Measurements from ENCODE around the gene STON2. TPM values are rescaled to one million over a fixed set of nuclear protein-coding genes. Genes with fewer than 3 reads are reported as not detected.

The STON2 gene
- total RNA-seq, 1 donor from 2014 or later: 91.9 TPM

GRCh38 chr14:81332725-81333124 is 67.4 kb downstream of the STON2 start:
- DNase-seq (ENCODE audit: low read depth): no peak

GRCh38 chr14:81331229-81332021 is 68.7 kb downstream of the STON2 start:
- DNase-seq (ENCODE audit: low read depth): no peak

- DNase-seq (ENCODE audit: low read depth): peak; percentile 86
Measured at GRCh38 chr14:81330619-81331122, 69.5 kb downstream of the STON2 start.

GRCh38 chr14:81329640-81330381 is 70.3 kb downstream of the STON2 start:
- peak; percentile 32 for DNase-seq (ENCODE audit: low read depth)

GRCh38 chr14:81326451-81326850 is 73.7 kb downstream of the STON2 start:
- DNase-seq (ENCODE audit: low read depth): no peak

- peak; percentile 80 for DNase-seq (ENCODE audit: low read depth)
Measured at GRCh38 chr14:81324011-81324410, 76.1 kb downstream of the STON2 start.

GRCh38 chr14:81323093-81323492 is 77.0 kb downstream of the STON2 start:
- no peak for DNase-seq (ENCODE audit: low read depth)

GRCh38 chr14:81319946-81320345 is 80.2 kb downstream of the STON2 start:
- DNase-seq (ENCODE audit: low read depth): no peak

GRCh38 chr14:81319314-81319713 is 80.8 kb downstream of the STON2 start:
- no peak for DNase-seq (ENCODE audit: low read depth)

GRCh38 chr14:81315341-81315740 is 84.8 kb downstream of the STON2 start:
- DNase-seq (ENCODE audit: low read depth): peak; percentile 15

- no peak for DNase-seq (ENCODE audit: low read depth)
Measured at GRCh38 chr14:81314443-81315175, 85.5 kb downstream of the STON2 start.

GRCh38 chr14:81313775-81314429 is 86.2 kb downstream of the STON2 start:
- DNase-seq (ENCODE audit: low read depth): peak; percentile 96

- DNase-seq (ENCODE audit: low read depth): no peak
Measured at GRCh38 chr14:81313200-81313599, 86.9 kb downstream of the STON2 start.

- DNase-seq (ENCODE audit: low read depth): no peak
Measured at GRCh38 chr14:81312289-81312876, 87.7 kb downstream of the STON2 start.

- peak; percentile 18 for DNase-seq (ENCODE audit: low read depth)
Measured at GRCh38 chr14:81311778-81312177, 88.3 kb downstream of the STON2 start.

GRCh38 chr14:81311141-81311540 is 89.0 kb downstream of the STON2 start:
- DNase-seq (ENCODE audit: low read depth): no peak

- DNase-seq (ENCODE audit: low read depth): no peak
Measured at GRCh38 chr14:81310606-81311005, 89.5 kb downstream of the STON2 start.

- no peak for DNase-seq (ENCODE audit: low read depth)
Measured at GRCh38 chr14:81309511-81309910, 90.6 kb downstream of the STON2 start.

- DNase-seq (ENCODE audit: low read depth): no peak
Measured at GRCh38 chr14:81305743-81306142, 94.4 kb downstream of the STON2 start.

GRCh38 chr14:81305065-81305464 is 95.1 kb downstream of the STON2 start:
- no peak for DNase-seq (ENCODE audit: low read depth)

- DNase-seq (ENCODE audit: low read depth): peak; percentile 77
Measured at GRCh38 chr14:81303258-81303935, 96.7 kb downstream of the STON2 start.

Data from renal cortical epithelial cell (primary cell).